ENCODE data around the gene REG3A.

The REG3A gene

DNA sequence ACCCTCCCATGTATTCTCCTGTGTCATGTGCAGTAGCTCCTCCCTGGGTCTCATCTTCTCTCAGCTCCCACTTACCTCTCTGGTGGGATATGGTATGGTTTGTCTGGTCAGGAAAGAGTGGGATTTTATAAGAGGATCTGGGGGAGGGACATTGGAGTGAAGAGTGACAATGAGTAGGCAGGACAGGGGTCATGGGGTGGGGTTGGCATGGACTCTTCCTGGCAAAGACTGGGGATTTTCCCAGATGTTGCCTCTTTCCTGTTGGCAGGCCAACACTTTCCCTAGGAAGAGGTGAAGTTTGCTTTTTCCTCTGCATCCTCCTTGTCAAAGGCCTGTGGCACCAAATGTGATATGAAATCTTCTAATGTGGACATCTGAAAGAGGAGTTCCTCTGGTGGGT lies at the start of gene REG3A:
REG3A (minus strand) TSS at position 101 of the 400 bp plus-strand sequence. CDS start 348 bp downstream, outside the sequence.
- DNase-seq (ENCODE audit: low read depth in 2 of 2): no peak

DNA sequence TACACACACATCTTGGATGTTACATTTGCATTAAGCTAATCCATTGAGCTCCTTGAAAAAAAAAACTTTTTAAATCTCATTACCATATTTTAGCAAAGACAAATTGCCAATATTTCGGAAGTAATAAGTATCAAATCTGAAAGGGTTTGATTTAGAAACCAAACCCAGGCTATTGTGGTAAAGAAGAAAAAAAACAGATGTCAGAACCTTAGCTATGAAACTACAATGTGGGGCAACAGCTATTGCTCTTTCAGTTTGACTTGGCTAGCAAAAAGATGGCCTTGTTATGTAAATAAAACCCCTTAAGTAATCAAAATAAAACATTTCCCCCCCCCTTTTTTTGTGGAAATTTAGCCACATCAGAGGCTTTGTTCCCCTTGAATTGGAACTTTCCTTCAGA lies 41.2 kb upstream of the REG3A start:
- DNase-seq (ENCODE audit: low read depth in 2 of 2): no peak

DNA sequence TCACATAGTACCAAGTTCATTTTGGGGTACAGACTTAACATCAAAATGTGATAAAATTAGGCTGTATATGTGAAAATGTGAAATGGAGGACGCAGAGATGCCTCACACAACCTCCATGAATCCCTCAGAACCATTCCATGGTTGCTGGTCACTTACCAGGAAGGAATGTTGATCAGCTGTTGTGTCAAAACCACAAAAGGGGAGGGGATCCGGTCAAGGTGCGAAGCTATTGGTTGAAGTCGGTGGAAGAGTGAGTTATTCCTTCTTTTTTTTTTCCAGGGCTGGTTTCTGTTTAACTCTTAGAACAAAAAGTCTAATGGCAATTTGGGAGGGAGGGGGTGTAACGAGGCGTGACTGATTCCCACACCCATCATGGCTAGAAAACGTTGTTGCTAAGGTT lies 32.3 kb upstream of the REG3A start:
- DNase-seq (ENCODE audit: low read depth in 2 of 2): no peak

DNA sequence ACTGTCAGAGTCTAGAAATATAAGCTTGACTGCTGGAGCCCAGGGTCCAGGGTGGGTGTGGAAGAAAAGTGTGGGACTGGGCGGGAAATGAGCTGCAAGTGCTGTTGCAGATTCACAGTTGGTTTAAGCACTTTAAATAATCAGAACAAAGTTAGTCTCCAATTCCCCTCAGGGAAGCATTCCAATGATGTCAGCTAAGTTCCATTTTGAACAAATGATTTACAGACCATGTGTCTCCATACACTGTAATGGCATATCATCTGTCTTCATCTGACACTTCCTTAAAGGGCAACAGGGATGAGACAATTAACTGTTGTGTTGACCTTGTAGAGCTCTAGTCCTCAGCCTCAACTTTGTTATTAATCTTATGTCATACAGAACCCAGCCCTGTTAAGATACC lies 31.5 kb upstream of the REG3A start:
- no peak for DNase-seq (ENCODE audit: low read depth in 2 of 2)

DNA sequence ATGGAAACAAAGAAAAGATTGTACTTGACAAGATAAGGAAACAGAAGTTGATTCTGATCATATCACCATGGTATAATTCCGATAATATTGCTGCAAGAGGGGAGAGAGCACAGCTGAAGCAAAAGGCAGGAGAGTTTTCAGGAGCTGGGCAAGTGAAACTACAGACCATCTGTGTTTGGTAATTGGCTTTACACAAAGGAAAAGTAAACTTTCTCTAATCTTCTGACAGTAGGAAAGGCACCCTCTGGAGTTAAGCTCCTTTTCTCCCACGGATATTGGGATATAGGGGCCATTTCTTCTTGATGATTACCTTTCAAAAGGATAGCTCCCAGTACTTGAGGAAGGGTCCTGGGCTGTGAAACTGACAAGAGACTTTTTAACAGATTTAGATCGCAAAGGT lies 29.9 kb upstream of the REG3A start:
- DNase-seq (ENCODE audit: low read depth in 2 of 2): no peak

DNA sequence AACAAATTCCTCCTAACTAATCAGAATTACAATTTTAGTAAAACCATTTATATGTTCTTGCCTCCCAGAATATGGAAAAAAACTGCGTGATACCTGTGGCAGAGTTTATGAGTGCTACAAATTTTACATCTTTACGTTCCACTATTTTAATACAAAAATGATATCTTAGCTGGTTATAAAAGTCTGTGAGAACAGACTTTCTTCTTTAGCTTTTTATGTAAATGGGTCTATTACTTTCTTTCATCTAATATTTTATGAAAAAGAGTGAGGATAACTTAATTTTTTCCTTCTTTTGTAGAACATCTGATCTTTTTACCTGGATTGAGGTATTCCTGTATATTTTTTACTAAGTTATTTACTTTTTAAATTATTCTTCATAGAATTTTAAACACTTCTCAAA lies 22.1 kb upstream of the REG3A start:
- no peak for DNase-seq (ENCODE audit: low read depth in 2 of 2)

DNA sequence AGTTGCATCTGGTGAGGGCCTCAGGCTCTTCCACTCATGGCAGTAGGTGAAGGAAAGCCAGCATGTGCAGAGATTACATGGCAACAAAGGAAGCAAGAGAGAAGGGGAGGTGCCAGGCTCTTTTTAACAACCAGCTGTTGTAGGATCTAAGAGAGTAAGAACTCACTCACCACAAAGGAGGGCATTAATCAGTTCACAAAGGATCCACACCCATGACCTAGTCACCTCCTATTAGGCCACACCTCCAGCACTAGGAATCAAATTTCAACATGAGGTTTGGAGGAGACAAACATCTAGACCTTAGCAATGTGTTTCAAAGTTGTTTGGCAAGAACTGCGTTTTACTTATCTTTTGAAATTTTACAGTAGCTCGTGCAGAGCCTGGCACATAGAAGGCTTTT lies 20.5 kb upstream of the REG3A start:
- no peak for DNase-seq (ENCODE audit: low read depth in 2 of 2)

DNA sequence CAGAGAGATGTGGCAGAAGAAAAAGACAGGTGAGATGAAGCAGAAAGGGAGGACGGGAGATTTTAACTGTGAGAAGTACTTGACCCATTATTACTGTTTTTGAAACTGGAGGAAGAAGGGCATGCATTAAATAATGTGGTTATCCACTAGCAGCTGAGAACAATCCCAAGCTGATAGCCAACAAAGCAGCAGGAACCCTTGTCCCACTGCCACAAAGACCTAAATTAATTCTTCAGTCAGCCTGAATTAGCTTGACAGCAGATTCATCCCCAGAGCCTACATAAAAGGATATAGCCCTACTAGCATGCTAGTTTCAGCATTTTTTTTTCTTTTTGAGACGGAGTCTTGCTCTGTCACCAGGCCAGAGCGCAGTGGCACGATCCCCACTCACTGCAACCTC lies 19.5 kb upstream of the REG3A start:
- no peak for DNase-seq (ENCODE audit: low read depth in 2 of 2)

DNA sequence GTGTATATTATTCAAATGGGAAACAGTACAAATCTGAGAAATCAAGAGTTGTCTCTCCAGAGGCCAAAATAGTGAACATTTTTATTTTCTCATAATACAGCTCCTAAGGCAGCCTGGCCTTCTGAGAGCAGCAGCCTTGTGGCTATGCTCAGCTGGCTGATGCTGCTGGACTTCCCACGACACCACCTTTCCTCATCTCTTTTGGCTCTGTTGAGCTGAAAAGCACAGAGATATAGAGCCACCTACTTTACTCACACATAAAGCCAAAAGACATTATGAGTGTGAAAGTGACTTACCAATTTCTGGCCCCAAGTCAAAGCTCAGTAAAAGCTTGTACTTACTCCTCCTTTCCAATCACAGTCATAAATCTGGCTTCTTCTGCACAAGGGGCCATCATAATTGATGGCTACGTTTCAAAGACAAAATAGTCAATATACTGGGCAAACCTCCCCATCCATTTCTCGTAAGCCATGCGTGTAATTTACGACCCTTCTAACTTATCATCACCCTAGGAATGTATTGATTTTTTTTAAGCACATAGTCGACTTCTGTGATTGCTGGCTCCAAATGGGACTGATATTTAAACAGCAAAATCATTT lies 18.6 kb upstream of the REG3A start:
- DNase-seq (ENCODE audit: low read depth in 2 of 2): no peak

DNA sequence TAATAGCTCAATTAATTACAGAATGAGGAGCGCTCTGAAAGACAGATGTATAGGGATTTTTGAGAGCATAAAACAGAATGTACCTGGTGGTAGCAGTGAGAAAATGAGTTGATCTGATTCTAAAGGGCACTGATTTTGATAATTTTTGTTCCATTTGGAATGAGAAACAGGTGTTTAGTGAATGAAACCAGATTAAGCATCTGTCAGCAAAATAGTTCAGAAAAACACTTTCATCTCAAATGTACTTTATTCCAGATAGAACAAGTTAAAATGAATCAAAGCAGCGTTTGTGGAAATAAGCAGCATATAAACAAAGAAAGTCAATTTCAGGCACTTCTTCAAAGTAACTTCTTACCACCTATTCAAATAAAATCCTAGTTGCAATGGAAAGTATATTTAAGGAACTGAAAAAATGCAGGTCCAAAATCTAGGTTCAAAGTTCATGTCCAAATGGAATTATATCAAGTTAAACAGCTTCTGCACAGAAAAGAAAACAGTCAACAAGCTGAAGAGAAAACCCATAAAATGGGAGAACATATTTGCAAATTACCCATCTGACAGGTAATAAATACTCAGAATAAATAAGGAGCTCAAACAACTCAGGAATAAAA lies 11.9 kb upstream of the REG3A start:
- DNase-seq (ENCODE audit: low read depth in 2 of 2): no peak

DNA sequence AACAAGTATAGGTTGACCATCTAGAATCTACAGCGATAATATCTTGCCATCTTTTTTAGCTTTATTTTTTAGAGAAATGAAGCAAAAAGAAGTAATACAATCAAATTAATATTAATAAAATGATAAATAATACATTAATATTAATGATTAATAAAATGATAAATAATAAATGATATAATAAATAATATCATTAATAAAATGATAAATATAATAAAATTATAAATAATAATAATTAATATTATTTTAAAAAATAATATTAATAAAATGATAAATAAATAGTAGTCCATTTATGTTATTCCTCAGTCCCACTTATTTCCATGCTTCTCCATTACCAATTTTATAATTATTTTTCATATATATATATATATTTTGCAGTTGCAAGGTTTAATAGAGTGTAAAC lies 3.2 kb upstream of the REG3A start:
- DNase-seq (ENCODE audit: low read depth in 2 of 2): no peak

DNA sequence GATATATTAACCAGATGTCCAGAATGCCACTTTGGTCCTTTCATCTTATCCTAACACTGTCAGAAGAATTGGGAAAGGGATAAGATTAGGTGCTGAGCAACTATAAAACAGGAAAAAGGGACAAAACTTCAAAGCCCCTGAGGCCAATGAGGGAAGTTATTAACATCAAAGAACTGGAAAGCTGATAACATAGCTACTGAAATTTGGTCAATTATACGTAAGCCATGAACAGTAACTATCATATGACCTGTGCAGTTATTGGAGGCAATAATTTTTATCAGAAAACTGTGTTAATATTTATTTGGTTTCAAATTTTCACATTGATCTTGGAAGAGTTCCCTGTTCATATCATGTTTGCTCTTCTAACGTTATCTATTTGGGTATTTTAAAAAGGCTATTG lies 2.6 kb upstream of the REG3A start:
- DNase-seq (ENCODE audit: low read depth in 2 of 2): no peak

DNA sequence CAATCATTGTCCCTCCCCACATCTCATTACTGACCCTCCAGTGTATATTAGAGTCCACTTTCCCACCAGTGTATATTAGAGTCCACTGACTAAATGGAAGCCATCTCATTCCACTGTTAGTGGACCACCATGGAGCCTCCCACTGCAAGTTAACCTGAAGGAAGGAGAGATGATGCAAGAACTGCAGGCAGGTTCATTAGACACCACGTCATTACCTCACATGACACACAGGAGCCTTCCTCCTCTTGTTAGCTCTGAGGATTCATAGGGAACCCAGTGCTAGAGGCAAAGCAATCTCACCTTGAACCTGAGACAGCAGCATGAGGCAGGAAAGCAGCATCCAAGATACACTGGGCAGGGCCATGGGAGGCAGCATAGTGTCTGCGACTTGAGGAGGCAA lies 523 bp downstream of the REG3A start:
- DNase-seq (ENCODE audit: low read depth in 2 of 2): no peak

DNA sequence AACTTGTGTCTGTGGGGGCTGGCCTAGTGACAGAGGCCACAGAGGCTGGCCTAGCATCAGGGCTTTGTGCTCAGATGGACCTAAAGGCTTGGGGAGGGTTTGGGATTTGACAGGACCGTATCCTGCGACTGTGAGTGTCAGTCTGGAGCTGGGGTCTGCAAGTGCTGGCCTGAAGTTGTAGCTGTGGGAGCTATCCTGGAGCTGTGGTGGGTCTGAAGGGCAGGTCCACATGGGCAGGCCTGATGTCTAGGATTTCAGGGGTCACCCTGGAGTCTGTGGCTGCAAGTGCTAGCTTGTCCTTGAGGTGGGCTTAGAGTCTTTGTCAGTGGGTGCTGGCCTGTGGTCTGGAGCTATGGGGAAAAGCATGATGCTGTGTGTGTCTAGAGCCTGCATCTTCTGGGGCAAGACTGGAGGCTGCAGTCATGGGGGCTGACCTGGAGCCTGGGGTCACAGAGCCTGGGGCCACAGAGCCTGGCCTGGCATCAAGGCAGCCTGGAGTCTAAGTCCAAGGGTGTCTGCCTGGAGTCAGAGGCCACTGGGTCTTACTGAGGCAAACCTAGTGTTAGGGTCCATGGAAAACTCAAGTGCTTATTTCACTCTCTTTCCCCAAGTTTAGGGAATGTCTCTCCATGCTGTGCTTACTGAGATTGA lies 3.6 kb downstream of the REG3A start:
- no peak for DNase-seq (ENCODE audit: low read depth in 2 of 2)

DNA sequence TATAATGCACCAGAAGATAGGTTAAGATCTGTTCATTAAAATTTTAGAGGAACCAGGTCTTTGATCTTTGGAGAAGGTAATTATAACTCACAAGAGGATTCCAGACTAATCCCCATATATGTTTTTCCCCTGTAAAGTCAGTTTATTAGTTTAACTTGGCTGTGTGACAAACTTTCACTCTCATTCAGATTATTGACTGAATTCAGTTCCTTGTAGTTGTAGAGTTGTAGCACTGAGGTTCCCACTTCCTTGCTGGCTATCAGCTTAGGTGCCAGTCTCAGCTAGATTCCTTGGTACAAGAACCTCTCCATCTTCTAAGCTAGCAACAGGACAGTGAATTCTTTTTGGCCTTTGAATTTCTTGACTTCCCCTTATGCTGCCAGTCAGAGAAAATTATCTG lies 20.1 kb downstream of the REG3A start:
- no peak for DNase-seq (ENCODE audit: low read depth in 2 of 2)

DNA sequence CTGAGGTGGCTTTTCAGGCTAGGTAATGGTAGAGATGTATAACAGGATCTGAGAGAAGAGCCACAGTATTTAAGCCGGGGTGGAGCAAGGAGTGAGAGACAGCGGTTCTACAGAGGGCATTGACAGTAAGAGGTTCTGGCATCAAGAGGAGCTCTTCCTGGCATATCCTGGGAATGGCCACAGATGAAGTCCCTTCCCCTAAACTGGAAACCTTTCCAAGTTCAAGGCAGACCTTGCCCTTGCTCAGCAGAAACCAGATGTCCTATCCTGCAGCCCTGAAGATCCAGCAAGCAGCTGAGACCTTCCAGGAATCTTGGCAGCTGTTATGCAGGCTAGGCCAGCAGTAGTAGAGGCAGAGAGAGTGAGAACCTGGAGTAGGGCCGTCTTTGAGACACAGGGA lies 21.2 kb downstream of the REG3A start:
- DNase-seq (ENCODE audit: low read depth in 2 of 2): no peak

DNA sequence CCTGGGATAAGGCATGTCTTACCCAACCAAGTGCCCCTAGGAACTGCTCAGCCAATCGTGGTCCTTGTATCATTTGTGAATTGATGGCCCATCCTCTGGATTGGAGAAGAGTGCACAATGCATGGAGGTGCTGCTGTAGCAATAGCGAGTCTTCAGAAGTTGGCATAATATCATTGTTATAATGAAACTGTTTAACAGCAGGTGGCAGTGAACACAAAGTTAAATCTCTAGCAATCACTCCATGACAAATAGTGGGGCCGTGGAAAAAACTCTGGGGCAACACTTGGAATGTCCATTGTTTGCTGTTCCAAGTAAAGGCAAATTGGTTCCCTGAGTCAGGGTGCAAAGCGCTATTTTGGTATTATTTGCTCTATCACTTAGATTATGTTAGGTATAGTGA lies 27.9 kb downstream of the REG3A start:
- no peak for DNase-seq (ENCODE audit: low read depth in 2 of 2)

DNA sequence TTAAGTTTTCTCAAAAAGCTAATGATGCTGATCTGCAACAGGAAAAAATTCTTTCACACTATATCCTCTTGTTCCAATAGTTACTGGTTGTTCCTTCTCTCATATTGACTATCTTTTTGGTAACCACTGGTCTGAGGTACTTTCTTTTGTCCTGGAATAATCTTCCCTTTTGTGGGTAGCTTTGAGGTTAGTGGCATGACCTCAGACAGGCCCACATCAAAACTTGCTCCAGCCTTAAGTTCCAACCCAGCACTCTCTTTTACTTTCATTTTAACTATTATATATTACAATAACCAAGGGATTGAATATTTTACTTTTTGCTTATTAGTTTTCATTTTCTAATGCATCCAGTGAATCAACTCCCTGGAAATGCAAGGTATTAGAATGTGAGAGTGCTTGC lies 29.7 kb downstream of the REG3A start:
- DNase-seq (ENCODE audit: low read depth in 2 of 2): no peak

DNA sequence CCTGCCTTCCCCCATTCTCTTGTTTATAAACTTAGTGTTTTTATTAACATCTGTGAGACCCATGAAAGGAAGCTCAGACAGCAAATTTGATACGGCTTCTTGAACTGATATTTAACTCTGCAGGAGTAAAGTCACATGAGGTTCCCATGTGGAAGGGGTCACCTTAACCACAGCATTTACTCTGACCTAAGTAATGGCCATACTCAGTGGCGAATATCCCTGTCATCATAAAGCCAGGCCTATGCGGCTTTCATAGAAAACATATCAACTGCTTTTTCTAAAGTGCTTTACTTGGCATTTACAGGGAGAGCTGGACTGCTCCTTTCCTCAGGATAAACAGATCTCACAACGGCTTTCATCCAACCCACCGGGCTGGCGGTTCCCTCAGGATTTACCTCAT lies 30.3 kb downstream of the REG3A start:
- no peak for DNase-seq (ENCODE audit: low read depth in 2 of 2)

DNA sequence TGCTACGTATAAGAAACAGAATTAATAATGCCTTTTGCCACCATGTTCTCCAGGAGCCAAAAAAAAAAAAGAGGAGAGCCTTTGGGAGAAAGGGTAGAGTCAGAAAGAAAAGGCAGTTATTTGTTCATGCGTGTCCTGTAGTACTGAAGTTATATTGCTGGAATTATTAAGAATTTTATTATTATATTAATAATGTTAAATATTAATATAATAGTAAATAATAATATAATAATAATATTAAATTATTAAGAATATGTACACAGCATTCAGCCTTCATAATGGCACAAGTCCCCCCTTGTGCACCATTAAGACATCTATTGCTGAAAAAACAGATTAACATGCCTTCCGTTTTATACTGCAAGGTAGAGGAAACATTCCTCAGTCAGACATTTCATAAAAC lies 31.1 kb downstream of the REG3A start:
- DNase-seq (ENCODE audit: low read depth in 2 of 2): no peak

DNA sequence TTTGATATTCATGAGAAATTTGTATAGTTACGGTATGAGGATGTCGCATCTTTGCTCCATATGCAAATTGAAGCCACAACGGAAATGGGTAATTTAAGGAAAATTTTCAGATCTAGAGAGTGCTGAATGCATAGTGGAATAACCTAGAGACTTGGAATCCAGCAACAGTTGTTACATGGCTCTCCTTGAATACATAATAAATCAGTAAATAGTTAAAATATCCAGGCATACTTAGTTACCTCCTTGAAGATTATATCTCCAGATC lies 33.9 kb downstream of the REG3A start:
- DNase-seq (ENCODE audit: low read depth in 2 of 2): no peak

DNA sequence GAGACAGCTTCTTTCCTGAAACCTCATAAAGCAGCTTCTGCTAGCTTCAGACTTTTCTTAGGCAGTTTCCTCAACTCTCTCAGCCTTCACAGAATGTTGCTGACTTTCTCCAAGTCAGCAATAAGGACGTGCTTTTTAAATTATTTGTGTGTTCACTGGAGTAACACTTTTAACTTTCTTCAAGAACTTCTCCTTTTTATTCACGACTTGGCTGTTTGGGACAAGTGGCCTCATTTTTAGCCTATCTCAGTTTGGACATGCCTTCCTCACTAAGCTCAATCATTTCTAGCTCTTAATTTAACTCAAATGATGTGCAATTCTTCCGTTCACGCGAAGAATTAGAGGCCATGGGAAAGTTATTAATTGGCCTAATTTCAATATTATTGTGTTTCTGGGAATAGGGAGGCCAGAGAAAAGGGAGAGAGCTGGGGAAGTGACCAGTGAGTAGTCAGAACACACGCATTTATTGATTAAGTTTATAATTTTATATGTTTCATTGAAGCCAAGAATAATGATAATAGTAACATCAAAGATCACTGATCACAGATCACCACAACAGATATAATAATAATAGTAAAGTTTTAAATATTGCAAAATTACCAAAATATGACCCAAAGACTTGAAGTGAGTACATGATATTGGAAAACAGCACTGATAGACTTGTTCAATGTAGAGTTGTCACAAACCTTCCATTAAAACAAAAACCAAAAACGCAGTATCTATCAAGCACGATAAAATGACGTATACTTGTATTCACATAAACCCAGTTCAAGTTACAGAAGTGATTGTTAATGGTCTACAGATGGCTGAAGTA lies 34.4 kb downstream of the REG3A start:
- DNase-seq (ENCODE audit: low read depth in 2 of 2): no peak

DNA sequence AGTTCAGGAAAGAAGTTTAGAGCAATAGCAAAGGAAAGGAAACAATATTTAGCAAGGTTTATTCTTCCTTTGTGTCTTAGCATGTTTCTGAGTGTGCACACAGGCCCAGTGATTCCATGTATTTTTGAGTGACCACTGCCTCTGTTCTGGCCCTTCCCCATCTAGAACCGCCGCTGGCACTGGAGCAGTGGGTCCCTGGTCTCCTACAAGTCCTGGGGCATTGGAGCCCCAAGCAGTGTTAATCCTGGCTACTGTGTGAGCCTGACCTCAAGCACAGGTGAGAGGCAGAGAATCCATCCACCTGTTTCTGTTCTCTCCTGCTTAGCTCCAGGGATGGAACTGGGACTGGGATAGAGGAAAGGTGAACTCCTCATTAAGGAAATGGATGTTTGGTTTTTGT lies 36.9 kb downstream of the REG3A start:
- DNase-seq (ENCODE audit: low read depth in 2 of 2): no peak

Measured in stimulated activated CD8-positive, alpha-beta memory T cell treated with anti-CD3 and anti-CD28 coated beads, Interleukin-15, amount 100 ng/mL, for 4 hours (primary cell).